Activated B cell treated with CpG ODN at 0.5 μM for 24 hours (primary cell): ENCODE measurements around the gene DPEP1. TPM values are rescaled to one million over a fixed set of nuclear protein-coding genes. Genes with fewer than 3 reads are reported as not detected.

Experiments used
- ATAC-seq: fragments of 200-7000 bp; cut with Tn5 transposase; one replicate; pipeline ENCODE4 v1.10.0; 2021; ENCODE audit warnings: low read depth, mild to moderate bottlenecking, moderate library complexity
- CTCF ChIA-PET: fragments of 350-600 bp; sonication (Branson Sonifier 250); formaldehyde crosslinking; loops from one replicate; lab custom pipeline; 2021; ENCODE audit warnings: antibody characterized with exemption; lab: Charles Lee
- POLR2A ChIA-PET: fragments of 350-600 bp; sonication (Branson Sonifier 250); formaldehyde crosslinking; loops from one replicate; lab custom pipeline; 2021; ENCODE audit warnings: antibody characterized with exemption; lab: Charles Lee
- DNase-seq: peaks from one replicate; pipeline ENCODE4 v3.0.0; 2022
- H3K27ac Mint-ChIP-seq: one replicate; pipeline ENCODE4 v1.8.0; 2020; ENCODE audit warnings: mixed read lengths
- H3K27me3 Mint-ChIP-seq: one replicate; pipeline ENCODE4 v1.8.0; 2021; ENCODE audit warnings: mixed read lengths
- H3K36me3 Mint-ChIP-seq: one replicate; pipeline ENCODE4 v1.8.0; 2021; ENCODE audit warnings: low read depth, mixed read lengths
- H3K4me1 Mint-ChIP-seq: one replicate; pipeline ENCODE4 v1.8.0; 2021; ENCODE audit warnings: mixed read lengths
- H3K4me3 Mint-ChIP-seq: one replicate; pipeline ENCODE4 v1.8.0; 2020; ENCODE audit warnings: mild to moderate bottlenecking, mixed read lengths
- H3K9me3 Mint-ChIP-seq: one replicate; pipeline ENCODE4 v1.8.0; 2020; ENCODE audit warnings: mixed read lengths
- CTCF ChIP-seq: fragments of 200-600 bp; IDR thresholded peaks from one replicate; pipeline ENCODE4 v1.8.0; 2022; ENCODE audit warnings: antibody characterized with exemption, mild to moderate bottlenecking
- intact Hi-C: fragments of 100-400 bp; cut with micrococcal nuclease; formaldehyde crosslinking; loops from one replicate; pipeline ENCODE4 v1.15.1; 2024
- total RNA-seq: library from RNA; stranded (reverse); gene quantifications from 2 replicates; pipeline ENCODE4 v1.2.3, GENCODE V29; 2022

DPEP1 gene
- not detected in 2 replicates for total RNA-seq

GRCh38 chr16:89613231-89613953 is at the start of gene DPEP1:
Gene DPEP1 (plus strand): TSS chr16:89613642. CDS start chr16:89630411, 16,769 bp downstream.
- intact Hi-C loops, result no loop called here
- no peak within 1 kb of the TSS for H3K4me3 Mint-ChIP-seq
- POLR2A ChIA-PET, result no interaction called here
- H3K27ac Mint-ChIP-seq, result no peak within 1 kb of the TSS
- H3K27me3 Mint-ChIP-seq, result peaks cover 3% of the 10 kb centered on the region
- ATAC-seq (no peak), DNase-seq (no peak)
- no peaks in the 10 kb centered on the region for H3K36me3 Mint-ChIP-seq
- CTCF ChIA-PET, result no interaction called here
- H3K9me3 Mint-ChIP-seq, result no peaks in the 10 kb centered on the region
- peaks cover 12% of the 10 kb centered on the region for H3K4me1 Mint-ChIP-seq
- no peak for TF ChIP-seq CTCF

- CTCF ChIA-PET, result no interaction called here
- no peaks in the 10 kb centered on the region for H3K27me3 Mint-ChIP-seq
- H3K36me3 Mint-ChIP-seq, result peaks cover 45% of the 10 kb centered on the region
- TF ChIP-seq CTCF, result no peak
- peak overlapping the region; percentile 55 for H3K4me3 Mint-ChIP-seq
- peaks cover 52% of the 10 kb centered on the region for H3K4me1 Mint-ChIP-seq
- POLR2A ChIA-PET, result interaction anchor here (0.6 kb wide), 2 partner anchors 153 to 372 kb away, joined by 3 read pairs; no protein-coding TSS in a partner anchor
- no peak for DNase-seq
- ATAC-seq, result no peak
- H3K27ac Mint-ChIP-seq, result no peak overlapping the region
- H3K9me3 Mint-ChIP-seq, result no peaks in the 10 kb centered on the region
- intact Hi-C loops, result loop anchor here (5.0 to 10.0 kb wide), 3 partner anchors 78 to 620 kb away; partner anchors contain the start of gene TCF25
Measured at GRCh38 chr16:89564476-89565255, 48.8 kb upstream of the DPEP1 start.

GRCh38 chr16:89565256-89565505 is 48.3 kb upstream of the DPEP1 start:
- no peak for TF ChIP-seq CTCF
- Mint-ChIP-seq H3K27me3 (no peaks in the 10 kb centered on the region), H3K9me3 (no peaks in the 10 kb centered on the region), H3K4me3 (peak overlapping the region; percentile 55), H3K27ac (no peak overlapping the region), H3K4me1 (peaks cover 51% of the 10 kb centered on the region), H3K36me3 (peaks cover 42% of the 10 kb centered on the region)
- ATAC-seq (no peak), DNase-seq (no peak)
- intact Hi-C loops, result loop anchor here (10.0 kb wide), 1 partner anchor 620 kb away; no protein-coding TSS in a partner anchor
- ChIA-PET CTCF (interaction anchor here (0.7 kb wide), 1 partner anchor 10 kb away, joined by 3 read pairs; the partner anchor contains the start of gene CPNE7), POLR2A (interaction anchor here (0.6 to 1.0 kb wide), 4 partner anchors 11 to 1005 kb away, joined by 3 to 5 read pairs (median 3); partner anchors contain the start of gene CPNE7)

- no peaks in the 10 kb centered on the region for H3K9me3 Mint-ChIP-seq
- intact Hi-C loops, result loop anchor here (10.0 kb wide), 1 partner anchor 621 kb away; no protein-coding TSS in a partner anchor
- peaks cover 2% of the 10 kb centered on the region for H3K27me3 Mint-ChIP-seq
- peaks cover 51% of the 10 kb centered on the region for H3K4me1 Mint-ChIP-seq
- DNase-seq (peak; percentile 44), ATAC-seq (peak; percentile 59)
- TF ChIP-seq CTCF, result no peak
- POLR2A ChIA-PET, result interaction anchor here (0.6 to 1.0 kb wide), 5 partner anchors 10 to 1005 kb away, joined by 3 to 5 read pairs (median 3); partner anchors contain the start of gene CPNE7
- H3K27ac Mint-ChIP-seq, result no peak overlapping the region
- peak overlapping the region; percentile 57 for H3K4me3 Mint-ChIP-seq
- CTCF ChIA-PET, result interaction anchor here (0.7 kb wide), 1 partner anchor 10 kb away, joined by 3 read pairs; the partner anchor contains the start of gene CPNE7
- H3K36me3 Mint-ChIP-seq, result peaks cover 38% of the 10 kb centered on the region
Measured at GRCh38 chr16:89565506-89566372, 47.7 kb upstream of the DPEP1 start.
